SK-N-SH (cell line): ENCODE data around the gene CENPX. TPM values are rescaled to one million over a fixed set of nuclear protein-coding genes. Genes with fewer than 3 reads are reported as not detected.

Source experiments
- CTCF ChIA-PET: fragments of 300-600, 350-600 bp; formaldehyde crosslinking; extraction: SDS; loops from one replicate; lab custom pipeline; 2021; lab: Yijun Ruan, JAX
- POLR2A ChIA-PET: fragments of 350-600 bp; sonication (Branson Sonifier 250); formaldehyde crosslinking; extraction: SDS; loops from one replicate; lab custom pipeline; 2020; ENCODE audit warnings: antibody characterized with exemption, inconsistent platforms; lab: Yijun Ruan, JAX
- DNase-seq: peaks from one replicate; pipeline ENCODE4 v3.0.0; 2012
- H2AFZ ChIP-seq: fragments of 200-600 bp; sonication (generic); 2 replicates; pipeline ENCODE4 v1.8.1; 2016; ENCODE audit warnings: antibody characterized with exemption, mild to moderate bottlenecking, low read depth
- H3F3A ChIP-seq: fragments of 200-600 bp; sonication (generic); replicated peaks from 2 replicates; pipeline ENCODE3; 2016; ENCODE audit warnings: antibody characterized with exemption, mild to moderate bottlenecking; ENCODE audit not compliant: insufficient read depth
- H3K27ac ChIP-seq, 2 experiments: fragments of 200-500 bp in 1 of 2; fragments of 200-600 bp in 1 of 2; sonication (Bioruptor generic) in 1 of 2; sonication (generic), shearing (Covaris generic) in 1 of 2; 2 replicates each; pipeline versions ENCODE4 v1.5.1 to v1.6.1; 2014 to 2016; ENCODE audit warnings: low read depth in 2 of 2, inconsistent platforms in 1 of 2, low read length in 1 of 2, mild to moderate bottlenecking in 1 of 2, mixed read lengths in 1 of 2
- H3K27me3 ChIP-seq: fragments of 200-600 bp; sonication (generic), shearing (Covaris generic); 2 replicates; pipeline ENCODE4 v1.6.1; 2016; ENCODE audit warnings: mixed run types; ENCODE audit not compliant: insufficient read depth
- H3K36me3 ChIP-seq, 2 experiments: fragments of 200-500 bp in 1 of 2; fragments of 200-600 bp in 1 of 2; sonication (Bioruptor generic) in 1 of 2; sonication (generic) in 1 of 2; replicated peaks in 1 of 2; 2 replicates each; pipeline versions ENCODE3 to v1.5.1; 2014 to 2016; ENCODE audit warnings: low read length in 1 of 2, mild to moderate bottlenecking in 1 of 2; ENCODE audit not compliant: insufficient read depth in 2 of 2, control insufficient read depth in 1 of 2
- H3K4me1 ChIP-seq, 2 experiments: fragments of 200-500 bp in 1 of 2; fragments of 200-600 bp in 1 of 2; sonication (Bioruptor generic) in 1 of 2; sonication (generic), shearing (Covaris generic) in 1 of 2; 2 replicates each; pipeline versions ENCODE4 v1.5.1 to v1.6.1; 2014 to 2016; ENCODE audit warnings: low read depth in 1 of 2, low read length in 1 of 2, mixed run types in 1 of 2; ENCODE audit not compliant: insufficient read depth in 2 of 2, control insufficient read depth in 1 of 2
- H3K4me2 ChIP-seq: fragments of 200-600 bp; sonication (generic), shearing (Covaris generic); 2 replicates; pipeline ENCODE4 v1.6.1; 2017; ENCODE audit warnings: mixed run types
- H3K4me3 ChIP-seq, 2 experiments: fragments of 200-500 bp in 1 of 2; fragments of 200-600 bp in 1 of 2; sonication (Bioruptor generic) in 1 of 2; sonication (generic), shearing (Covaris generic) in 1 of 2; 2 replicates each; pipeline versions ENCODE4 v1.5.1 to v1.8.1; 2014 to 2016; ENCODE audit warnings: low read depth in 2 of 2, inconsistent platforms in 1 of 2, low read length in 1 of 2, mild to moderate bottlenecking in 1 of 2, mixed read lengths in 1 of 2, moderate library complexity in 1 of 2
- H3K79me2 ChIP-seq: fragments of 200-600 bp; sonication (generic); 2 replicates; pipeline ENCODE4 v1.8.1; 2017; ENCODE audit warnings: mild to moderate bottlenecking; ENCODE audit not compliant: insufficient read depth
- H3K9ac ChIP-seq: fragments of 200-600 bp; sonication (generic); 2 replicates; pipeline ENCODE4 v1.6.1; 2017; ENCODE audit warnings: mixed run types
- H3K9me2 ChIP-seq: fragments of 200-600 bp; sonication (generic); 2 replicates; pipeline ENCODE4 v1.6.1; 2017; ENCODE audit warnings: mixed run types
- H3K9me3 ChIP-seq: fragments of 200-600 bp; sonication (generic); 2 replicates; pipeline ENCODE4 v1.6.1; 2017; ENCODE audit warnings: mixed run types, mild to moderate bottlenecking, moderate library complexity
- H4K20me1 ChIP-seq: fragments of 200-600 bp; sonication (generic); 2 replicates; pipeline ENCODE4 v1.6.1; 2017; ENCODE audit warnings: mild to moderate bottlenecking, mixed run types; ENCODE audit not compliant: insufficient read depth
- CTCF ChIP-seq: fragments of 200-600 bp; sonication (generic); IDR thresholded peaks from 2 replicates; pipeline ENCODE4 v1.6.1; 2017; ENCODE audit warnings: antibody characterized with exemption, mild to moderate bottlenecking, moderate library complexity
- ELF1 ChIP-seq: IDR thresholded peaks from 2 replicates; pipeline ENCODE4 v1.4.0; 2012
- FOSL2 ChIP-seq: IDR thresholded peaks from 2 replicates; pipeline ENCODE4 v1.4.0; 2012; ENCODE audit warnings: low read depth, mild to moderate bottlenecking, moderate library complexity, borderline replicate concordance
- FOXM1 ChIP-seq: IDR thresholded peaks from 2 replicates; pipeline ENCODE4 v1.4.0; 2012; ENCODE audit warnings: low read depth, mild to moderate bottlenecking
- GABPA ChIP-seq: IDR thresholded peaks from 2 replicates; pipeline ENCODE4 v1.4.0; 2012; ENCODE audit warnings: low read depth, mild to moderate bottlenecking
- GATA2 ChIP-seq: sonication (generic); formaldehyde crosslinking; IDR thresholded peaks from 2 replicates; pipeline ENCODE4 v1.5.0; 2020; ENCODE audit warnings: mild to moderate bottlenecking, missing genetic modification reagents
- NRF1 ChIP-seq: IDR thresholded peaks from 2 replicates; pipeline ENCODE4 v1.6.1; 2012; ENCODE audit warnings: low read depth, mild to moderate bottlenecking, low read length
- RCOR1 ChIP-seq: fragments of 150-350 bp; IDR thresholded peaks from 2 replicates; pipeline ENCODE4 v1.6.1; 2017; ENCODE audit warnings: antibody characterized with exemption, low read length
- RFX5 ChIP-seq: IDR thresholded peaks from 2 replicates; pipeline ENCODE4 v1.6.1; 2012; ENCODE audit warnings: mild to moderate bottlenecking, improper control_type of control experiment, low read length
- RXRA ChIP-seq: IDR thresholded peaks from 2 replicates; pipeline ENCODE4 v1.4.0; 2012; ENCODE audit warnings: low read depth, mild to moderate bottlenecking, borderline replicate concordance
- TAF1 ChIP-seq: IDR thresholded peaks from 2 replicates; pipeline ENCODE4 v1.6.1; 2012; ENCODE audit warnings: low read depth, mild to moderate bottlenecking, low read length, moderate library complexity, borderline replicate concordance
- TCF12 ChIP-seq: IDR thresholded peaks from 2 replicates; pipeline ENCODE4 v1.4.0; 2012
- YY1 ChIP-seq: IDR thresholded peaks from 2 replicates; pipeline ENCODE4 v1.4.0; 2012; ENCODE audit warnings: low read depth, mild to moderate bottlenecking
- WGBS: methylation state at CpG from one replicate; pipeline ENCODE4 v1.1.6; 2017; ENCODE audit warnings: low lambda C conversion rate; 5-methylcytosine and 5-hydroxymethylcytosine counted together
- polyA plus RNA-seq, 3 experiments: library from polyadenylated mRNA; depleted of rRNA; stranded (reverse); fragments of >200 nt; gene quantifications; 2 replicates each; pipeline ENCODE4 v1.2.3, GENCODE V29; 2012
- TF ChIP-seq, protein P1 (sequence below): IDR thresholded peaks from 2 replicates; pipeline ENCODE4; 2012
- TF ChIP-seq, protein P2 (sequence below): fragments of 150-350 bp; IDR thresholded peaks from 2 replicates; pipeline ENCODE4 v1.6.1; 2016; ENCODE audit warnings: mild to moderate bottlenecking, low read depth, low read length
- TF ChIP-seq, protein P3 (sequence below): fragments of 150-350 bp; IDR thresholded peaks from 2 replicates; pipeline ENCODE4 v1.6.1; 2017; ENCODE audit warnings: antibody characterized with exemption, low read length, low read depth, borderline replicate concordance
- TF ChIP-seq, protein P4 (sequence below): IDR thresholded peaks from 2 replicates; pipeline ENCODE4 v1.4.0; 2012; ENCODE audit warnings: low read depth, borderline replicate concordance

The CENPX gene
- polyA plus RNA-seq, 1 of the 3 experiments (the other 2 are of a cell fraction) = 255 TPM

- H3F3A ChIP-seq = peaks cover 14% of the 10 kb centered on the region
- H3K9me2 ChIP-seq = no peaks in the 10 kb centered on the region
- POLR2A ChIA-PET = interaction anchor here (0.5 to 1.4 kb wide), 13 partner anchors 9 to 155 kb away, joined by 3 to 13 read pairs (median 5); partner anchors contain the start of genes CENPX, DUS1L, FASN and LRRC45
- TF ChIP-seq, protein P1, sequence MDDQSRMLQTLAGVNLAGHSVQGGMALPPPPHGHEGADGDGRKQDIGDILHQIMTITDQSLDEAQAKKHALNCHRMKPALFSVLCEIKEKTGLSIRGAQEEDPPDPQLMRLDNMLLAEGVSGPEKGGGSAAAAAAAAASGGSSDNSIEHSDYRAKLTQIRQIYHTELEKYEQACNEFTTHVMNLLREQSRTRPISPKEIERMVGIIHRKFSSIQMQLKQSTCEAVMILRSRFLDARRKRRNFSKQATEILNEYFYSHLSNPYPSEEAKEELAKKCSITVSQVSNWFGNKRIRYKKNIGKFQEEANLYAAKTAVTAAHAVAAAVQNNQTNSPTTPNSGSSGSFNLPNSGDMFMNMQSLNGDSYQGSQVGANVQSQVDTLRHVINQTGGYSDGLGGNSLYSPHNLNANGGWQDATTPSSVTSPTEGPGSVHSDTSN = no peak
- TF ChIP-seq, protein P2, sequence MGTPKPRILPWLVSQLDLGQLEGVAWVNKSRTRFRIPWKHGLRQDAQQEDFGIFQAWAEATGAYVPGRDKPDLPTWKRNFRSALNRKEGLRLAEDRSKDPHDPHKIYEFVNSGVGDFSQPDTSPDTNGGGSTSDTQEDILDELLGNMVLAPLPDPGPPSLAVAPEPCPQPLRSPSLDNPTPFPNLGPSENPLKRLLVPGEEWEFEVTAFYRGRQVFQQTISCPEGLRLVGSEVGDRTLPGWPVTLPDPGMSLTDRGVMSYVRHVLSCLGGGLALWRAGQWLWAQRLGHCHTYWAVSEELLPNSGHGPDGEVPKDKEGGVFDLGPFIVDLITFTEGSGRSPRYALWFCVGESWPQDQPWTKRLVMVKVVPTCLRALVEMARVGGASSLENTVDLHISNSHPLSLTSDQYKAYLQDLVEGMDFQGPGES = no peak
- TF ChIP-seq TCF12 (no peak), GATA2 (CRISPR knock-in tag) (no peak), CTCF (no peak), TAF1 (0 out of 2 replicates have a peak, but pooled peaks have one; percentile 4), RXRA (no peak), YY1 (no peak), NRF1 (no peak), GABPA (no peak), FOSL2 (no peak), FOXM1 (no peak), RFX5 (no peak), RCOR1 (peak; percentile 26; the same call in 1 of the 2 replicates), ELF1 (no peak)
- TF ChIP-seq, protein P3, sequence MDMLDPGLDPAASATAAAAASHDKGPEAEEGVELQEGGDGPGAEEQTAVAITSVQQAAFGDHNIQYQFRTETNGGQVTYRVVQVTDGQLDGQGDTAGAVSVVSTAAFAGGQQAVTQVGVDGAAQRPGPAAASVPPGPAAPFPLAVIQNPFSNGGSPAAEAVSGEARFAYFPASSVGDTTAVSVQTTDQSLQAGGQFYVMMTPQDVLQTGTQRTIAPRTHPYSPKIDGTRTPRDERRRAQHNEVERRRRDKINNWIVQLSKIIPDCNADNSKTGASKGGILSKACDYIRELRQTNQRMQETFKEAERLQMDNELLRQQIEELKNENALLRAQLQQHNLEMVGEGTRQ = no peak
- TF ChIP-seq, protein P4, sequence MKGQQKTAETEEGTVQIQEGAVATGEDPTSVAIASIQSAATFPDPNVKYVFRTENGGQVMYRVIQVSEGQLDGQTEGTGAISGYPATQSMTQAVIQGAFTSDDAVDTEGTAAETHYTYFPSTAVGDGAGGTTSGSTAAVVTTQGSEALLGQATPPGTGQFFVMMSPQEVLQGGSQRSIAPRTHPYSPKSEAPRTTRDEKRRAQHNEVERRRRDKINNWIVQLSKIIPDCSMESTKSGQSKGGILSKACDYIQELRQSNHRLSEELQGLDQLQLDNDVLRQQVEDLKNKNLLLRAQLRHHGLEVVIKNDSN = no peak
- TF ChIP-seq, all 33 proteins: peak for 2
- Histone ChIP-seq H3K9ac (no peak overlapping the region), H3K27me3 (no peaks in the 10 kb centered on the region), H3K4me3 (peak overlapping the region; percentile 72 to 87), H3K79me2 (no peaks in the 10 kb centered on the region), H3K9me3 (no peaks in the 10 kb centered on the region), H4K20me1 (no peaks in the 10 kb centered on the region), H3K27ac (peak overlapping the region; percentile 56 to 74; a peak in 3 of 4 replicates), H3K36me3 (peaks cover 3 to 8% of the 10 kb centered on the region in 2 experiments), H3K4me2 (peak overlapping the region; percentile 99), H2AFZ (peak overlapping the region; percentile 67; the same call in 1 of the 2 replicates), H3K4me1 (peaks cover 7 to 21% of the 10 kb centered on the region in 2 experiments)
- WGBS = 12% methylated on average over 10 of the region's 10 CpGs
- no peak for DNase-seq
- CTCF ChIA-PET = interaction anchor here (0.6 to 35.7 kb wide), 36 partner anchors 8 to 226 kb away, joined by 3 to 1216 read pairs (median 4); partner anchors contain the start of genes CENPX, DUS1L, GPS1 and LRRC45
These were observed 15.2 kb upstream of the CENPX start for GRCh38 chr17:82037889-82038195.
